Loucy (cell line): ENCODE results near the gene MGAT4C.

Experiments
- CTCF ChIP-seq: fragments of 200-600 bp; sonication (generic); conservative IDR thresholded peaks from 2 replicates; pipeline ENCODE4 v1.5.1; 2014; ENCODE audit warnings: mild to moderate bottlenecking, antibody characterized with exemption, low read length
- EZH2phosphoT487 ChIP-seq: fragments of 200-600 bp; IDR thresholded peaks from 2 replicates; pipeline ENCODE4 v1.6.1; 2018; ENCODE audit warnings: antibody characterized with exemption, mild to moderate bottlenecking, moderate library complexity, borderline replicate concordance

- TF ChIP-seq CTCF (no peak), EZH2phosphoT487 (no peak)
Measured at GRCh38 chr12:86290615-86291014, 34.4 kb upstream of the MGAT4C start.
